ENCODE results near the gene RSKR. TPM values are rescaled to one million over a fixed set of nuclear protein-coding genes. Genes with fewer than 3 reads are reported as not detected.
"Not testable (repeated sequence)": the region's sequence is repeated elsewhere in the genome, so short reads cannot be mapped to it uniquely, and the experiment has no call there.

RSKR gene
- total RNA-seq = 1 to 10 TPM; 1.5 to 7.3 (median 4.2) TPM
- long read RNA-seq = 0 reads

- intact Hi-C loops (cut with DNase I) = loop anchor here in 1 of 2 donors (5.0 kb wide), 2 partner anchors 67 to 117 kb away; no protein-coding TSS in a partner anchor
- peaks cover 7 to 45% (median 28%) of the 10 kb centered on the region in 4 donors for H3K36me3 ChIP-seq
- H3K4me3 ChIP-seq = no peak within 1 kb of the TSS
- DNase-seq (no peak), ATAC-seq (peak in 3 of 4 donors; percentile 33 to 51 (median 38))
- 89% methylated on average over 5 of the region's 5 CpGs for WGBS (ENCODE audit: insufficient coverage, low coverage, low lambda C conversion rate, missing lambda C conversion rate)
- H3K27me3 ChIP-seq = no peaks in the 10 kb centered on the region
- H3K9me3 ChIP-seq = no peaks in the 10 kb centered on the region
- peaks cover 0 to 5% (median 0%) of the 10 kb centered on the region in 4 donors for H3K4me1 ChIP-seq
- TF ChIP-seq CTCF (IDR thresholded peaks at IDR 0.05) = no peak
- TF ChIP-seq POLR2A (IDR thresholded peaks at IDR 0.05) = no peak
- no peak within 1 kb of the TSS for H3K27ac ChIP-seq
Observed at GRCh38 chr17:28613931-28614381, at the start of gene RSKR. RSKR (minus strand) TSS chr17:28614185; CDS start chr17:28614161, 24 bp downstream.

DNA sequence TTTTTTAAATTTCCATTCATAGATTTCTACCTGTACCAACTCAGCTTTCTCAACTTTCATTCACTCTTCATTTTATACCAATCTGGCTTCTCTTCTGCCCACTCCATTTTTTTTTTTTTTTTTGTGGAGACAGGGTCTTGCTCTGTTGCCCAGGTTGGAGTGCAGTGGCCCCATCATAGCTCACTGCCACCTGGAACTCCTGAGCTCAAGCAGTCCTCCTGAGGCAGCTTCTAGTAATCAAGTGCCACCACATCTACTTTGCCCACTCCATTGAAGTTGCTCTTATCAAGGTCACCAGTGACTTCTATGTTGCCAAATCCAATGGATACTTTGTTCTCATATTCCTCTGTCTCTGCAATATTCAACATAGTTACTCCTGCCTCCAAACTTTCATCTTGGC lies 49.7 kb upstream of the RSKR start:
- Histone ChIP-seq H3K27ac (no peak overlapping the region), H3K4me3 (no peak overlapping the region), H3K4me1 (peaks cover 0 to 28% (median 9%) of the 10 kb centered on the region in 4 donors), H3K9me3 (no peaks in the 10 kb centered on the region), H3K36me3 (peaks cover 0 to 9% (median 0%) of the 10 kb centered on the region in 4 donors), H3K27me3 (no peaks in the 10 kb centered on the region)
- no peak for DNase-seq
- intact Hi-C loops (cut with DNase I) = no loop called here
- TF ChIP-seq CTCF (IDR thresholded peaks at IDR 0.05) (no peak), POLR2A (IDR thresholded peaks at IDR 0.05) (no peak)
- ATAC-seq = no peak

- TF ChIP-seq POLR2A (IDR thresholded peaks at IDR 0.05) (no peak), CTCF (IDR thresholded peaks at IDR 0.05) (no peak)
- peak overlapping the region; percentile 81 to 97 (median 90) for H3K4me3 ChIP-seq
- ATAC-seq = no peak
- no peak for DNase-seq
- intact Hi-C loops (cut with DNase I) = no loop called here
- peaks cover 0 to 13% (median 2%) of the 10 kb centered on the region in 4 donors for H3K36me3 ChIP-seq
- no peaks in the 10 kb centered on the region for H3K9me3 ChIP-seq
- no peaks in the 10 kb centered on the region for H3K27me3 ChIP-seq
- 0% methylated on average over 10 of the region's 10 CpGs for WGBS (ENCODE audit: insufficient coverage, low coverage, low lambda C conversion rate, missing lambda C conversion rate)
- peak overlapping the region; percentile 90 to 94 (median 91) for H3K27ac ChIP-seq
- H3K4me1 ChIP-seq = peaks cover 0 to 28% (median 9%) of the 10 kb centered on the region in 4 donors
Observed at GRCh38 chr17:28662527-28662829, 48.5 kb upstream of the RSKR start.

DNA sequence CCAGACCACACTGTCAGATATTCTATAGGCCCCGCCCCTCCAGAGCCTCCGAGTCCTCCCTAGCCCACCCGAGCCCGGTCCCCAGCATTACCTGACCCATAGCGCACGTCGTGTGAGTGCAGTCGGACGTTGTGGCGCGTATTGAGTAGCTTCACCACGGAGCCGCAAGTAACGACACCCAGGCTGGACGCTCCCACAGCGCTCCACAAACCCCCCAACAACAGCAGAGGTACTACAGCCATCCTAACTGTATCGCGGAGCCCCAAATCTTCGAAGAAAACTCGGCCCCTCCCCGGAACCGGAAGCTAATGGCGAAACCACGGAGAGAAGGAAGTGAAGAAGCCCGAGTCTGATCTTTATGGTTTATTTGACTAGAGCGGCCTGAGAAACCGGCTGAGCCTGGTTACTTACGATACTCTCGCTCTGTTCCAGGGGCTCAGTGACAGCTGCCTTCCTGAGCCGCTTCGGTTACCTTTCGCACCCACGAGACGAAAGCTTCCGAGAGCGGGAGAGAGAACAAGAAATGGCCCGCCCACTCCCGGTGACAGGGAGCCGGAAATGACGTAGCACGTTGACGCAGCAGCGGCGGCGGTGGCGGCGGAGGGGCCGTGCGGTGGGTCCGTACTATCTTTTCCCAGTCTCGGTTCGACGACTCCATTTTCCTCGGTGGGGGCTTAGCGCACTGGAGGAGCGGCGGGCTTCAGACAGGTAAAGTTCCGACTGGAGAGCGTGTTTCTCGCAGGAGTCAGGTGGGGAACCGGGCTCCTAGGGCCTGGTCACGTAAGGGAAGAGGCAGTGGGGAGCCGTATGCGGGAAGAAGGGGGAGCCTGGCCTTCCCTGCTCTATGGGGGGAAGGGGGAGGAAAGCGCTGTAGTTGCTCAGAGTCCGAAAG lies 47.9 kb upstream of the RSKR start, which contains the start of the genes SDF2 and SUPT6H:
TSS of gene SDF2 (minus strand) at position 272 of the 892 bp plus-strand sequence. CDS start at position 242, 30 bp downstream.
TSS of gene SUPT6H (plus strand) at position 571 of the 892 bp plus-strand sequence. CDS start 11,197 bp downstream, outside the sequence.
- no peak for TF ChIP-seq CTCF (IDR thresholded peaks at IDR 0.05)
- TF ChIP-seq POLR2A (IDR thresholded peaks at IDR 0.05) = peak; percentile 81
- DNase-seq (peak; percentile 89 to 90 (median 89)), ATAC-seq (peak; percentile 91 to 97 (median 96))
- Histone ChIP-seq H3K36me3 (peaks cover 0 to 12% (median 2%) of the 10 kb centered on the region in 4 donors), H3K4me1 (peaks cover 0 to 28% (median 9%) of the 10 kb centered on the region in 4 donors), H3K4me3 (peak within 1 kb of the TSS; percentile 81 to 97 (median 90)), H3K27me3 (no peaks in the 10 kb centered on the region), H3K9me3 (no peaks in the 10 kb centered on the region), H3K27ac (peak within 1 kb of the TSS; percentile 90 to 94 (median 91))
- intact Hi-C loops (cut with DNase I) = no loop called here
- under 1% methylated on average over 41 of the region's 66 CpGs for WGBS (ENCODE audit: insufficient coverage, low coverage, low lambda C conversion rate, missing lambda C conversion rate)

DNA sequence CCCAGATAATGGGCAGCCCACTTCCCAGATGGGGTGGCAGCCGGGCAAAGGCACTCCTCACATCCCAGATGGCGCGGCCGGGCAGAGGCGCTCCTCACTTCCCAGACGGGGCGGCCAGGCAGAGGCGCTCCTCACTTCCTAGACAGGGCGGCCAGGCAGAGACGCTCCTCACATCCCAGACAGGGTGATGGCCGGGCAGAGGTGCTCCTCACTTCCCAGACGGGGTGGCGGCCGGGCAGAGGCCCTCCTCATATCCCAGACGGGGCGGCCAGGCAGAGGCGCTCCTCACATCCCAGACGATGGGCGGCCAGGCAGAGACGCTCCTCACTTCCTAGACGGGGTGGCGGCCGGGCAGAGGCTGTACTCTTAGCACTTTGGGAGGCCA lies 45.5 kb upstream of the RSKR start:
- ATAC-seq; H3K27ac ChIP-seq; H3K4me3 ChIP-seq; H3K36me3 ChIP-seq; DNase-seq; intact Hi-C loops (cut with DNase I); H3K27me3 ChIP-seq; H3K9me3 ChIP-seq: not testable (repeated sequence)
- H3K4me1 ChIP-seq = peaks cover 0 to 28% (median 9%) of the 10 kb centered on the region in 4 donors
- WGBS (ENCODE audit: insufficient coverage, low coverage, low lambda C conversion rate, missing lambda C conversion rate) = 93% methylated on average over 8 of the region's 23 CpGs

- H3K4me3 ChIP-seq; H3K36me3 ChIP-seq; DNase-seq; ATAC-seq; H3K9me3 ChIP-seq; intact Hi-C loops (cut with DNase I); H3K27ac ChIP-seq; H3K27me3 ChIP-seq: not testable (repeated sequence)
- H3K4me1 ChIP-seq = peaks cover 0 to 24% (median 9%) of the 10 kb centered on the region in 4 donors
- 97% methylated on average over 6 of the region's 46 CpGs for WGBS (ENCODE audit: insufficient coverage, low coverage, low lambda C conversion rate, missing lambda C conversion rate)
Observed at GRCh38 chr17:28658766-28659496, 44.9 kb upstream of the RSKR start.

GRCh38 chr17:28658342-28658741 lies 44.4 kb upstream of the RSKR start:
- DNase-seq; H3K27ac ChIP-seq; ATAC-seq; H3K9me3 ChIP-seq; H3K27me3 ChIP-seq; intact Hi-C loops (cut with DNase I); H3K4me3 ChIP-seq: not testable (repeated sequence)
- peaks cover 0 to 18% (median 6%) of the 10 kb centered on the region in 4 donors for H3K4me1 ChIP-seq
- WGBS (ENCODE audit: insufficient coverage, low coverage, low lambda C conversion rate, missing lambda C conversion rate) = 82% methylated on average over 7 of the region's 8 CpGs
- peaks cover 0 to 12% (median 2%) of the 10 kb centered on the region in 4 donors for H3K36me3 ChIP-seq
